GM21717 (cell line): ENCODE data around the gene ARHGAP28.

Experiments used
- ATAC-seq: cut with Tn5 transposase; IDR thresholded peaks from one replicate; pipeline ENCODE4 v1.9.1; 2021; ENCODE audit warnings: mild to moderate bottlenecking, moderate library complexity; ENCODE audit not compliant: unreplicated experiment

The ARHGAP28 gene

DNA sequence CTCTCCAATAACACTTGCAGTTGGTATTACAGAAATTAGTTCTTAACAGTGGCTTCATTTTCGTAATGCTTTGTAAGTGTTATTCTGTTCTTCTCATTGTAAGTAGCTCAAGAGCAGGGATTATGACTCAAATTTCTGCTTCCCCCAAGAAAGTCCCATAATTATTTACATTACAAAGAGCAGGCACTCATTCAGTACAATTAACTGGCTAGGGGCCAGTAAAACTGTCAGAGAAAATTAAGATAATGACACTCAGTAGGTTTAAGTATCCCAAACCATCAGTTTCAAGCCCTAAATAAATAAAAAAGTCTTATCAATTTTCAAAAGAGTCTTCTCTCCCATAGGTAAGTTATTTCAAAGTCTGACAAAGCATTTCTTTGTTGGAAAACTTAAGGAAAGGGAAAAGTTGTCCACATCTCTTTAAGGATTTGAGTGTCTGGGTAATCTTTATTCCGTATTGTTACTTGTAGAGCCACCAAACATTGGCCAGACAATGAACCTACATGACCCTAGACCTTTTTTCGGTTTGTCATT lies 137.1 kb downstream of the ARHGAP28 start:
- ATAC-seq: no peak

DNA sequence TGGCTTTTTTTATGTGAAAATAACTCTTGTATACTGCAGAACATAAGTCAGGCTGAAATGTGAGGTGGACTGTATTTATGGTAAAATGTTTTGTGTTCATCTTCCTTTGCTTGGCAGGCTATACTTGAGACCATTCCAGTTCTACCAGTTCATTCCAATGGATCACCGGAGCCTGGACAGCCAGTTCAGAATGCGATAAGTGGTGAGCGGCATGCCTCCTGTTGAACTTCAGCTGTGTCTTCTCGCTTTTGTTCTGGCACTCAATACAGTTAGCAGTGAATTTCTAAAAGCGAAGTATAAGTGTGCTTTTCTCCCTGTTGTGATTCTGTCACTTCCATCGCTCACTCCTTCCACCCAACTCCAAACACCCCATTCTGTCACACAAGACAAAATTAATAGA lies 138.5 kb downstream of the ARHGAP28 start:
- ATAC-seq: no peak

DNA sequence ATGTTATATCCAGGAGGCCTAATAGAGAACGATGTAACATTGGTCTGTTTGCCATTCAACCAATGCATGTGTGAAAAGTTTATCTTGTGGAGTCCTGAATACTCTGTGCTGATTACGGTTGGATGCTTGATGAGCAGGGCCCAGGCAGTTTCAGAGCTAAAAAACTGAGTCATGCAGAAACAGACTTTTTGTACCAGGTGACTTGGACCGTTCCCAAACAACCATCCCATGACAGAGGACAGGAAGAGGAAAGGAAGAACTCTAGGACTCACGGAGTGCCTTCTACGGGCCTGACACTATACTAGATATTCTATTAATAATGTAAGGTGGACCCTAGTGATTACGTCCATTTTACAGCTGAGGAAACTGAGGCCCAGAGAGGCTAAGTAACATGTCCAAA lies 142.1 kb downstream of the ARHGAP28 start:
- ATAC-seq: no peak

DNA sequence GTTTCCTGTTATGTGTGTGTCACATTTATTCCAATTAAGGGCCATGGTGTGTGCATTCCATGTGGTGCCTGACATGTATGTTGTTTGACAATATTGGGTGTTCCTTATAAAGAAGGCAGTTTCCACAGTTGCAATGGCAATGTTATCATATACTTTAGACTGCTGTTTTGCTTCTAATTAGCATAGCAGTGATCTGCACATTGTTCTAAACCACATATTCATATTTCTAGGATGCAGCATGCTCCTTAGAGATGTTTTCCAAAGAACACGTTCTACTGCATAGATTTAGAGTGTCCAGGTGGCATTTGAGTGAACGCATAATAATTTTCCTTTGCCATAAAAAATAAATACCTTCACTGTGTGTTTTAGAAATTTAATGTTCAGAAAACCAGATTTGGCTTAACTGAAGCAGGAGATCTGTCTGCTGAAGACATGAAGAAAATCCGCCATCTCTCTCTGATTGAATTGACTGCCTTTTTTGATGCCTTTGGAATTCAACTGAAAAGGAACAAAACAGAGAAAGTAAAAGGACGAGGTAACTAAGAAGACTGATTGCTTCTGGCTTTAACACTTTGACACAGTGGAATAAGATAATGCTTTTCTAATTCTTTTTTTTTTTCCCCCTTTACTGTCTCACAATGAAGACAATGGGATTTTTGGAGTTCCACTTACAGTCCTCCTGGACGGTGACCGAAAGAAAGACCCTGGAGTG lies 143.7 kb downstream of the ARHGAP28 start:
- no peak for ATAC-seq

DNA sequence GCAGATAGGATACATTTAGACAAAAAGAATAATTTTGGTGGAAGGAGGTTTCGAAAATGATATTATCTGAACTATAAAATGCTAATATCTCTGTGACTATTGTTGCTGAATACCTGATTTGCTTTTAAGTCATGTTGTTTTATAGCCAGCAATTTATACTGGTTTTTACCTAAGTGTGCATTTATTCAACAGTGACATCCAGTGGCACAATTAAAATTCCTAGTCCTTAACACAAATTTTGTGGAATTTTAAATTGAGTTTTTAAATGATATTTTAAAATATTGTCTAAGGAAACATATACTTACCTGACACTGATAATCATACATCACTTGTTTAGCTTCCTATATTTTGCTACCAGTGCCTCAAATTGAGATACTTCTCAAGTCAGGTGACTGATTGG lies 144.8 kb downstream of the ARHGAP28 start:
- no peak for ATAC-seq

DNA sequence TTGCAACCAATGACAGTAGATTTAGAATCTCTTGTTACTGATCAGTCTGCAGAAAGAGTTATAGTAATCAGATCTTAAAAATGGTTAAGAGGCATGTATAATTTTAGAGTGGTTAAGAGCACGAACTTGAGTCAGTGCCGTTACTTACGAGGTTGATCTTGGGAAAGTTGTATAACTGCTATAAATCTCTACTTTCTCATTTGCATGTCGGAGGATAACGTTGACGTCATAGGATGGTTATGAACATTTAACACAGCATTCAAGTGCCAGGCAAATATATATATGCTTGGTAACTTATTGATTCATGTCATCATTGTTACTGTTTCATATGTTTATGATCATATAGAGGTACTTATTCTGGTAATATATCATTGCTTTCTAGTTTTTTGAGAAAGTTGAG lies 146.2 kb downstream of the ARHGAP28 start:
- ATAC-seq: no peak

DNA sequence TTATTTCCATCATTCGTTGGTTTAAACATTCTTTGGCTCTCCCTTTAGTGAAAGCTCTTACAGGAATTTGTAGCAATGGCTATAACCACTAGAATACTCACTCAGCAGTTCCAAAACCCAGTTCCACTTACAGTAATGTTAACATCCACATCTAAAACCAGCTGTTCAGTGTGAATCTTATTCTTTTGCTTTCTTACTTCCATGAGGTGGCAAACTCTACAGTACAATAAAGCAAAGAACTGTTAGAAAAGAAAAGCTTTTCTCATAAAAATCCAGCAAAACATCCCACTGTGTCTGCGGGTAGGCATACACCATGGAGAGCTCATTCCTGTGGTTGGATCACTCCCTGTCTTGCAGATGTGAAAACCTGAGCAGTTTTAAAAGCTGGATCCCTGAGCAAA lies 147.1 kb downstream of the ARHGAP28 start:
- no peak for ATAC-seq

DNA sequence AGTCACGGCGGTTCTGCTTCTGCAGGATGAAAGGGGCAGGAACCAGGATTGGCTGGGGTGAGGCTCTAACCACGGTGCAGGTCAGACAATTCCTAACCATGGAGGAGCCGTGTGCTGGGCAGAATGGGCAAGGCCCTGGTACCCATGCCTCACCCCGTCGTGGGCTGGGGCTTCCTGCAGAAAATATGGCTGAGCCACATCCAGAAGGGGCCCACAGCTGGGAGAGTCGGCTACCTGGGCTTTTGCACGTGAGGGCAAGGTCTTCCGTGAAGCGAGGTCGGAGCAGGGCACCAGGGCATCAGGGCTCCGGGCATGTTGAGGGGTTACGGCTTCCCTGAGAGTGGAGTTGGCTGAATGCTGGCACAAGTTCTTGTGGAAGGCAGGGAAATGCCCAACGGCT lies 147.8 kb downstream of the ARHGAP28 start:
- no peak for ATAC-seq

DNA sequence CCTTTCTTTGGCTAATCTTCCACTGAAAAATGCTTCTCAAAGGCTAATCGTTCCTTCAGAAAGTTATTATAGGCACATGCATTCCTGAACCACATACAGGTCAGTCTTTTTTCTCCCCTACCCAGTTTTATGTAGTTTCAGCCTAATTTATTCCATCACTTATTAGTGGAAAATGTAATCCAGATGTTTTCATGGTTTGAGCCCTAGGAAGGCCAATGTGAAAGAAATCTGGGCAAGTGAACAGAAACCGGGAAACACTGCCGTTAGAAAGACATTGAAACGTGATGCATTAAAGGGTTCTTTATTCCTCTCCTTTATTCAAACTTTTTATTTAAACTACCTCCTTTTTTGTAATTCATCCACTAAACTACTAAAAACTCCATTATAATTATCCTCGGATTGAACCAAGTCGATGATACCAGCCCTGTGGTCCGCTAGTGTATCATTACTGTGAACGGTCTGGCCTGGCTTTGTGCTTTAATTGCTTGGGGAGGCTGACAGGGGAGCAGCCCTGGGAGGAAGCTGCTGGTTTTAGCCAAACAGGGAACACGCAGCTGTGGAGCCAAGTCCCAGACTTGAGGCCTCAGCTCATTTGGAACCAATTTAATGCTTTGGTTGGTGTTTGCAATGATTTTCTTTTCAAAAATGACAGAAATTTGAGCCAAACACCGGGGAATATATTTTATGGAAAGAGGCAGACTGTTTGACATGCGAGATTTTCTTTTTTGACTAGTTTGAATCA lies 149.2 kb downstream of the ARHGAP28 start:
- no peak for ATAC-seq

DNA sequence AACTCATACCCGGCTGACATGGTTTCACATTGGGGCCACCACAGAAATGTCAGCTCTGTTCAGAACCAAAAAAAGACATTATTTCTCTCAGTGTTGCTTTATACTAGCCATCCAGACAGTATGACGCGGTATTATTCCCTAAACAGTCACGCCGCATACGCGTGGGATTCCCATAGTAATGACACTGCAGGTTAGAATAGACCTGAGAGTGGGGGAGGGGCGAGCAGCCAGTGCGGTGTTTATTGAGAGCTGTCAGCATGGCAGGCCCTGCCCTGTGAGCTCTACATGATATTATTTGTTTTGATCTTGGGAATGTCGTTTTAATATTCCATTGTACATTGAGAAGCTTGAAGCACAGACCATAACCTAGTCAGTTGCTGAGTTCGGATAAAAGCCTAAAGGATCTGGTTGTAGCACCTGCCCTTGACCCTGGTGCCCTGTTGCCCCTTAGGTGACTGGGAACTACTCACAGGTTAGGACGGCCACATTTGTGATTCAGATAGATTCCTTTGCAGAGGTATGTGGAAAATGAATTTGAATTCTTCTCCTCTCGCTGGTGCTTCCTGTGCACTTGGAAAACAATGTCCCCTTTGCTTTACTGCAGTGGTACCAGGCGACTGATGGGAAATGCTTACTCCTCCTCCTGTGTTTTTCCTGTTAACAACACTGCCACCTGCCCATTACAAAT lies 150.1 kb downstream of the ARHGAP28 start:
- ATAC-seq: no peak

DNA sequence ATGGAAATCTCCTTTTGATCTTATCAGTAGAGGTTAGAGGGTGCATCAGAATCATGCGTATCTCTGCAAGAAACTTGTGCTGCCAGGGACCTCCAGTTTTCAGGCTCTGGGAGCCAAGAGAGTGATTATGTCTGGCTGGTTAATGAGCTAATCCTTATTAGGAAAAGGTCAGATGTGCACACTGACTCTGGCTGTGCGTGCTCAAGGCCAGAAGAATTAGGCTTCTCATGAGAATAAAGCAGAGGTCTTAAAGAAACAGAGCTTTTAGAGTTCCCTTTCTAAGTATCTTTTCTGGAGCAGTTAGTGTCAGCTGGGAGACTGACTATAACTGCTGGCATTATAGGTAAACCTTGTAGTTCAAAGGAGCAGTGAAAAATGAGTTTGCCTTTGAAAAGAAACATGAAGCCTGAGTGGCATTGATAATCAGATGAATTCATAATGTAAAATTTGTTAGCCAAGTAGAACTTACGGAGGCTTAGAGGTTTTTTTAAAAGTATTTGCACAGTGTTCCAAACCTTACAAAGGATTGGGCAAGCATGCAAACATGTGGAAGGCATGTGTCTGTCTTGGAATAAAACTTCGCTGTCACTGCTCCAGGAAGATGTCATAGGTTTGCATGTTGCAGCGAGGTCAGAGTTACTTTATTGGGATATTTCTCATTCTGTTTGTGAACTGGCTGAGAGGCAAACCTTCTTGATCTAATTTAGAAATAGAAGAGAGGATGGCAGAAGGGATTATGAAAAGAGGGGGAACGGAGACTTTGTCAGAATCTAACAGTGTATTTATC lies 151.7 kb downstream of the ARHGAP28 start:
- no peak for ATAC-seq

DNA sequence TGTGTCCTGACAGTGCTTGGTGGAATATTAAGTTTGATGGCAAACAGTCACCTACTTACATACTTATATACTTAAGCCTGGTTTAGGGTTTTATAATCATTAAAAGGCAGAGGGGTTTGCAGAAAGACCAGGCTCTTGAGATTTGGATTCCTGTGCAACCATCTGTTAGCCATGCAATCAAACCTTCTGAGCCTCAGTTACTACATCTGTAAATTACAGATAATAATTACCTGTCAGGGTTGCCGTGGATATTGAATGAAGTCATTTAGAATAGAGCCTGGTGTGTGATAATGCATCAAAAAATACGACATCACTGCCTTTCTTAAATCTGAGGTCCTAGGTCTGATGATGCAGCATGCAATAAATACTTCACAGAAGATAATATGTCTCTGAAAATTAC lies 152.9 kb downstream of the ARHGAP28 start:
- ATAC-seq: no peak

DNA sequence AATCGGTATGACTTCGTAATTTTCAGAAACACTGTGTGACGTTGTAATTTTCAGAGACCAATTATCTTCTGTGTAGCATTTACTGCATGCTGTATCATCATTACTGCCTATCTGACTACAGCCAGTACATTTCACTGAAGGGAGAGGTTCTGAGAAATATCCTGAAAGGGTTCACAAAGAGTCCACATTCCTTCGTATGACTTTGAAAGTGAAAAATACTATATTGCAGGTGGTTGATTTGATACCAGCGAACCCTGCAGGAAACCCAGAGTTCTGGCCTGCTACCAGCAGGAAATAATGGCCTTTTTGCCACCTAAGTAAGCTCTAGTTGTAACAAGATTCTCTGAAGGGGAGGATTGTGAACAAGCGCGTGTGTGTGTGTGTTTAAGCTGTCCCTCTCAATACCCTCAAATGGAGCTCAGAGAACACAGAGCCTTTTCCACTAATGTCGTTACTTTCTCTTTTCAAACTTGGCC lies 155.5 kb downstream of the ARHGAP28 start:
- ATAC-seq: no peak

DNA sequence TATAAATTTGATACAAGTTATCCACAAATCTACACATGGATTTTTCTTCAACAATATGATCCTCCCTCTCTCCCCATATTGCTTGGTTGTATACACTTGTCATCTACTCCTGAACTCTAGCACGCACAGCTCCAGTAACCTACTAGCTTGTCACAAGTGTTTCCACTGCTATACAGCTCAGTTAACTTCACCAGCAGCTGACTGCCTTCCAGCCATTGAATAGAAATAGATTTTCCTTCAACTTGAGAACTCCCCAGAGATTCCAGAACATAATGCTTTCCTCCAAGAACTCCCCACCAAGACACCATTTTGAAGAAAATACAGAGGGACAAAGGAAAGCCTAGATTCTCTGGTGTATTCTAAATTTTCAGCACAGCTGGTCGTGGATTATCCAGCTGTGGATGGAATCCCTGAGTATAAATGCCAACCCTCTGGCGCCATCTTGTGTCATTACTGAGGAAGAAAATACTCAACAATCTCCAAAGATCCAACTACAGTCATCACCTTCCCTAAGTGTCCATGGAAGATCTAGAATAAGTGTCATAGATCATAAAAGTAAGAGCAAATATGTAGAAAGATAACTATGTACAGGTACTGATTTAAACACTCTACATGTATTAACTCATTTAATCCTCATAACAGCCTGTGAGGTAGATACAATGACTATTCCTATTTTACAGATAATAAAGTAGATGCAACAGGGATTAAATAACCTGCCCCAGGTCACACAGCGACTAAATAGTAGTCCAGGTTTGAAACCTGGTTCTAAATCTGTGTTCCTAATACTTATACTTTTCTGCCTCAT lies 156.7 kb downstream of the ARHGAP28 start:
- no peak for ATAC-seq

DNA sequence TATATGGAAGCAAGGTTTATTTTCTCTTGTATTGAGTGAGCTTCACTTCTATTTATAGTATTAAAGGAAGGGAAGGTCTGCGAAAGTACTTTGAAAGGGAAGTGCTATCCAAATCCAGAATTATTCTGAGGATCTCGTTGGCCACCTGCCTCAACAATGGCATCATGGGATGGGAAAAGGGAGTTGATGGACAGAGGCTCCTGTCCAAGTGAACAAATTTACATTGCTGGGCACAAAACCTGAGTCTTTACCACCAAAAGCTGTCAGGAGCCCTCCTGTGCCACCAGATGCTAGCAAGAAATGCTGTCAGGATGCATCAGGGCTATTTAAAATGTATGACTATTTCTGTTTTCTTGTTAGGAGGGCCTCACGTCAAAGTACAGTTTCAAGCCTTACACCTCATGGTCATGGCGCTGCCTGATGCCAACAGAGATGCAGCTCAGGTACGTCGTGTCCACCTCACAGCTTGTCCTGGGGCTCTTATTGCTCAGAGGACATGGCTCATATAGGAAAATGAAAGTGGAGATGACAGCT lies 157.3 kb downstream of the ARHGAP28 start:
- no peak for ATAC-seq

DNA sequence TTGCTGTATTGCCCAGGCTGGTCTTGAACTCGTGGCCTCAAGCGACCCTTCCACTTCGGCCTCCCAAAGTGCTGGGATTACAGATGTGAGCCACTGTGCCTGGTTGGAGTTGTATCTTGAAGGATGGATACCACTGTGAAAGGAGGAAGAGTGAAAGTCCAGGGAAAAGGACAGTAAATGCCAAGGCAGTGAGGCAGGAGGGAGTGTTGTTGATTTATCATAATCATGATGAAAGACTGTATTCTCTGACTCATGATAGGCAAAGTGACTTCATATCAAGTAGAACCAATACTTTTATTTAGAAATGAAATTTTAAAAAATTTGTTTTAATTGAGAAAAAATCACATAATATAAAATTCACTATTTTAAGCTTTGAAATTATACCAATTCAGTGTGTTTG lies 162.3 kb downstream of the ARHGAP28 start:
- ATAC-seq: no peak

DNA sequence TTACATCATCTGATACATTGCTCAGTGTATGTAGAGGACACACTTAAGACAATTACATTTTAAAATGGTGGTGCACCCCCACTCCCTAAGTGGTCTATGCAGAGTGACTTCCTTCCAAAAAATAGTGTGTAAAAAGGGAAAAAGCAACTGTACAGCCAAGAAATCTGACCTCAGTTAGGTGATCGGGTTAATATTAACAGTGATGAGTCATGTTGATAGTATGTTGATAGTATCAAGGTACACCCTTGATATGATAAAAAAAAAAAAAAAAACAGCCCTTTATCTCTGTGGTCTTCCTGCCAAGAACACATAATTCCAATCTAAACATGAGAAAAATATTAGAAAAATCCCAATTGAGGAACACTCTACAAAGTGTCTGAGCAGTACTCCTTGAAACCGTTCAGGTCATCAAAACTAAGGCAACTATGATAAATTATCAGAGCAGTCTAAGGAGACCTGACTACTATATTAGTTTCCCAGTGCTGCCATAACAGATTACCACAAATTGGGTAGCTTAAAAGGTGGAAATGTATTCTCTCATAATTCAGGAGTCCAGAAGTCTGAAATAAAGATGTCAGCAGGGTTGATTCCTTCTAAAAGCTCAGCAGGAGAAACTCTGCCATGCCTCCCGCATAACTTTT lies 171.9 kb downstream of the ARHGAP28 start:
- ATAC-seq: no peak

DNA sequence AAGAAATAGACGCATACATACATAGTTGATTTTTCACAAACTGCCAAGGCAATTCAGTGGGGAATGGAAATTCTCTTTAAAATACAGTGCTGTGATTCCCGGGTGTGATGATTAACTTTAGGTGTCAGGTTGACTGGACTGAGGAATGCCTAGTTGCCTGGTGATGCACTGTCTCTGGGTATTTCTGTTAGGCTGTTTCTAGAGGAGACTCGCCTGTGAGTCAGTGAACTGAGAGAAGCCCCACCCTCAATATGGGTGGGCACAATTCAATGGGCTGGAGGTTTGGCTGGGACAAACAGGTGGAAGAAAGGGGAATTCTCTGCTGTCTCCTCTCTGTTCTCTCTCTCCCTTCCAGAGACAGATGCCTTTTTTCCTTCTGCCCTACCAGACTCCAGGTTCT lies 187.6 kb downstream of the ARHGAP28 start:
- ATAC-seq: no peak
